Prostate gland (tissue), 2 donors: ENCODE data around the gene SPATA31E1. TPM values are rescaled to one million over a fixed set of nuclear protein-coding genes. Genes with fewer than 3 reads are reported as not detected.

Experiments used
- DNase-seq: peaks from one replicate; pipeline ENCODE4 v3.0.0-alpha.2; 2019; ENCODE audit warnings: low spot score
- H3K27ac ChIP-seq, 2 donors: fragments of 200-600 bp; sonication (generic); 2 replicates each; pipeline ENCODE4 v1.5.1; 2017 to 2019
- H3K27me3 ChIP-seq: fragments of 200-600 bp; sonication (generic); replicated peaks from 2 replicates; pipeline ENCODE4 v1.5.1; 2019; ENCODE audit not compliant: insufficient read depth
- H3K36me3 ChIP-seq, 2 donors: fragments of 200-600 bp; sonication (generic); 1 replicate in 1 of 2; 2 replicates in 1 of 2; pipeline versions ENCODE4 v1.5.1 to v1.8.1; 2017 to 2019
- H3K4me1 ChIP-seq: fragments of 200-600 bp; sonication (generic); replicated peaks from 2 replicates; pipeline ENCODE4 v1.5.1; 2019
- H3K4me3 ChIP-seq, 2 donors: fragments of 200-600 bp; sonication (generic); 2 replicates each; pipeline ENCODE4 v1.5.1; 2017 to 2019
- H3K9me3 ChIP-seq: fragments of 200-600 bp; sonication (generic); 2 replicates; pipeline ENCODE4 v1.5.1; 2017
- POLR2A ChIP-seq: fragments of 450-650 bp; IDR thresholded peaks from one replicate; pipeline ENCODE4 v1.6.1; 2016; ENCODE audit warnings: antibody characterized with exemption, mild to moderate bottlenecking
- POLR2AphosphoS5 ChIP-seq: sonication (generic); formaldehyde crosslinking; IDR thresholded peaks from one replicate; pipeline ENCODE4 v1.6.1; 2017; ENCODE audit warnings: antibody characterized with exemption
- WGBS: methylation state at CpG from one replicate; pipeline ENCODE4 v1.1.5; 2018; 5-methylcytosine and 5-hydroxymethylcytosine counted together
- intact Hi-C: fragments of 100-400 bp; cut with DNase I; formaldehyde crosslinking; loops from one replicate; pipeline ENCODE4 v1.14.2; 2022
- total RNA-seq, 2 donors: library from RNA; depleted of rRNA; stranded (reverse); fragments of >200 nt; gene quantifications; one replicate each; pipeline ENCODE4 v1.1.0, GENCODE V29; 2016
- TF ChIP-seq, protein P1 (sequence below), 4 experiments: fragments of 200-600 bp in 2 of 4; fragments of 450-650 bp in 2 of 4; sonication (generic) in 2 of 4; IDR thresholded peaks; 1 replicate in 3 of 4; 2 replicates in 1 of 4; pipeline ENCODE4 v1.5.1; 2016 to 2019; ENCODE audit warnings: antibody characterized with exemption in 4 of 4, mild to moderate bottlenecking in 2 of 4, moderate library complexity in 2 of 4

Gene SPATA31E1
- total RNA-seq, 2 donors from 2014 or later = 0.68 TPM; not detected in 1

DNA sequence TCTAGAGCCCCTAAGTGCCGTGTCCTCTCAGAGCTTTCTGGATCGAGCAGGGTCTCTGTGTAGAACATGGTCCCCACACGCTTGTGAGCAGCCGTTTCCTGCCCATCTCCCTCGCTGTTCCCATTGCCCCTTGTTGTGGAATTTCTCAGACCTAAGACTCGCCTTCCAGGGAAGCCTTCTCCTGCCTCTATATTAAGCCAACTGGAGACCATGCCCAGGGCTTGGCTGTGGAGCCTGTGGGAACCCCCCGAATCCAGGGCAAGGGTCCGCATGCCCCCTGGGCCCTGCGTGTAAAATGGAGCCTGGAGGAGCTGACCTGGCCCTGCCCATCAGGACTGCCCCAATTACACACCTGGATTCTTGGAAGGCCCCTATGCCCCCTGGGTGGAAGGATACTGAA is 14.5 kb upstream of the SPATA31E1 start:
- H3K9me3 ChIP-seq = no peaks in the 10 kb centered on the region
- no peak for DNase-seq
- H3K4me3 ChIP-seq = no peak overlapping the region
- intact Hi-C loops = no loop called here
- WGBS = 96% methylated on average over 8 of the region's 9 CpGs
- no peak overlapping the region for H3K27ac ChIP-seq
- no peaks in the 10 kb centered on the region for H3K36me3 ChIP-seq
- H3K4me1 ChIP-seq = no peaks in the 10 kb centered on the region
- TF ChIP-seq, protein P1, sequence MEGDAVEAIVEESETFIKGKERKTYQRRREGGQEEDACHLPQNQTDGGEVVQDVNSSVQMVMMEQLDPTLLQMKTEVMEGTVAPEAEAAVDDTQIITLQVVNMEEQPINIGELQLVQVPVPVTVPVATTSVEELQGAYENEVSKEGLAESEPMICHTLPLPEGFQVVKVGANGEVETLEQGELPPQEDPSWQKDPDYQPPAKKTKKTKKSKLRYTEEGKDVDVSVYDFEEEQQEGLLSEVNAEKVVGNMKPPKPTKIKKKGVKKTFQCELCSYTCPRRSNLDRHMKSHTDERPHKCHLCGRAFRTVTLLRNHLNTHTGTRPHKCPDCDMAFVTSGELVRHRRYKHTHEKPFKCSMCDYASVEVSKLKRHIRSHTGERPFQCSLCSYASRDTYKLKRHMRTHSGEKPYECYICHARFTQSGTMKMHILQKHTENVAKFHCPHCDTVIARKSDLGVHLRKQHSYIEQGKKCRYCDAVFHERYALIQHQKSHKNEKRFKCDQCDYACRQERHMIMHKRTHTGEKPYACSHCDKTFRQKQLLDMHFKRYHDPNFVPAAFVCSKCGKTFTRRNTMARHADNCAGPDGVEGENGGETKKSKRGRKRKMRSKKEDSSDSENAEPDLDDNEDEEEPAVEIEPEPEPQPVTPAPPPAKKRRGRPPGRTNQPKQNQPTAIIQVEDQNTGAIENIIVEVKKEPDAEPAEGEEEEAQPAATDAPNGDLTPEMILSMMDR (IDR thresholded peaks at IDR 0.05) = no peak
- TF ChIP-seq POLR2AphosphoS5 = no peak
- no peak for TF ChIP-seq POLR2A
- H3K27me3 ChIP-seq = no peaks in the 10 kb centered on the region

DNA sequence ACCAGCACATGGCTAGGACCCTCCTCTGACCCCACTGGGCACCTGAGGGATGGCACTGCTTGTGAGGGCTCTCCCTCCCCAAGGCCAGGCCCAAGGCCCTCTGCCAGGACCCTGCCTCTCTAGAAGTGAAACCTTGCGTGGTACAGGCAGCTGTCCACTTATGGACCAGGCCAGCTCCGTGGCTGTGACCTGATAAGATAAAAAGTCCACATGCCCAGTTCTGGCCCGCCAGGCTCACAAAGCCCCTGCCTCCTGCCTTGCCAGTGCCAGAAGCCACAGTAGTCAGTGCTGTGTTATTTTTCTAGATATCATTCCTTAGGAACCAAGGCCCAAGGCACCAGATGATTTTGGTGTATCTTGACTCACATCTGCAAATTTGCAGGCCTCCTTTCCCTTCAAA is 14.0 kb upstream of the SPATA31E1 start:
- no peaks in the 10 kb centered on the region for H3K27me3 ChIP-seq
- no peaks in the 10 kb centered on the region for H3K9me3 ChIP-seq
- H3K4me3 ChIP-seq = no peak overlapping the region
- H3K36me3 ChIP-seq = no peaks in the 10 kb centered on the region
- no peak for TF ChIP-seq POLR2A
- TF ChIP-seq, protein P1 (IDR thresholded peaks at IDR 0.05) = no peak
- TF ChIP-seq POLR2AphosphoS5 = no peak
- intact Hi-C loops = no loop called here
- 97% methylated on average over 3 of the region's 3 CpGs for WGBS
- no peak for DNase-seq
- no peak overlapping the region for H3K27ac ChIP-seq
- H3K4me1 ChIP-seq = no peaks in the 10 kb centered on the region

DNA sequence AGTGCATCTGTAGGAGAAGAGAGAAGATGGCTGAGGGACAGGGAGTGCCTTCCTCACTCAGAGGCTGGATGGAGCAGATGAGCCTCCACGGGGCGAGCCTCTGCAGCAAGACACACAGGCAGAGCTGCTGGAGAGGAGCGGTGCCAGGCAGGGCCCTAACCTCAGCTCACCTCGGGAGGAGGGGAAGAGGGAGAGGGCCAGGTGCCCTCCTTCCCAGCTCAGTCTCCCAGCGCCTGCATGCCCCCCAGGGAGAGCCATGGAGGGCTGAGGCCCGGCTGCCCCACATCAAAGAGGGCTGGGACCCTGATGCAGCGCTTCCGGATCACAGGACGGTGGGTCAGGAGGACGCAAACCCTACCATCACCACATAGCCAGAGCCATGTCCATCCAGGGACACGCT is 13.6 kb upstream of the SPATA31E1 start:
- Histone ChIP-seq H3K4me1 (no peaks in the 10 kb centered on the region), H3K27me3 (no peaks in the 10 kb centered on the region), H3K9me3 (no peaks in the 10 kb centered on the region), H3K36me3 (no peaks in the 10 kb centered on the region), H3K27ac (no peak overlapping the region), H3K4me3 (no peak overlapping the region)
- no peak for DNase-seq
- 86% methylated on average over 11 of the region's 11 CpGs for WGBS
- intact Hi-C loops = no loop called here
- TF ChIP-seq, protein P1 (IDR thresholded peaks at IDR 0.05) = no peak
- TF ChIP-seq POLR2AphosphoS5 (no peak), POLR2A (no peak)

DNA sequence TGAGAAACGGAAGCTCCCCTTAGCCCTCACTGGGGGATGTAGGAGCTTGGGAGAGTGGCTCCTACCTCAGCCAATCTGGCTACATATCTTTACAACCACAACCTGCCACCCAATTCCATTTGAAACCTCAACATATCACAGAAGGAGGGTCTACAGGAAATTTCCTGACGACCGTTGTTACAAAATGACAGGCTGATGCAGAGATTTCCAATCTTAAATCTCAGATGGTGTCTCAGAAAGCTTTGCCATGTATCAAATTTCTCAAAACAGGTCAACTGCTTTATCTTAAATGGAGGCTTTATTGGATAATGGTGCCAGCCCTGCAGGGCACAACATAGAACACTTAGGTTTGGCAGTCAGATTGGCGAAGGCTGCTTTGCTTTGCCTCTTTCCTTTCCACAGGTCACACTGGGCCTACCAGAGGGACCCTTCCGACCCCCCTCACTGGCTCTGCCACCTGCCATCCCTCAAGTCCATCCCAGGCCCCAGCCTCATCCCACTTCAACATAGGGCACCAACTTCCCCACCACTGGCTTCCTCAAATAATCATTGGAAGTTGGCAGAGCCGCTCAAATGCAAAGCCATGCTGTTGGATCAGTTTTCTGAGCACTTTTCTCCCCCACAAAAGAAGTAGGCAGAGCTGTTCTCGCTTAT is 11.1 kb upstream of the SPATA31E1 start:
- intact Hi-C loops = no loop called here
- TF ChIP-seq POLR2A (no peak), POLR2AphosphoS5 (no peak)
- TF ChIP-seq, protein P1 (IDR thresholded peaks at IDR 0.05) = no peak
- 45% methylated on average over 7 of the region's 7 CpGs for WGBS
- Histone ChIP-seq H3K9me3 (no peaks in the 10 kb centered on the region), H3K27me3 (no peaks in the 10 kb centered on the region), H3K36me3 (no peaks in the 10 kb centered on the region), H3K4me3 (no peak overlapping the region), H3K27ac (no peak overlapping the region), H3K4me1 (no peaks in the 10 kb centered on the region)
- no peak for DNase-seq

DNA sequence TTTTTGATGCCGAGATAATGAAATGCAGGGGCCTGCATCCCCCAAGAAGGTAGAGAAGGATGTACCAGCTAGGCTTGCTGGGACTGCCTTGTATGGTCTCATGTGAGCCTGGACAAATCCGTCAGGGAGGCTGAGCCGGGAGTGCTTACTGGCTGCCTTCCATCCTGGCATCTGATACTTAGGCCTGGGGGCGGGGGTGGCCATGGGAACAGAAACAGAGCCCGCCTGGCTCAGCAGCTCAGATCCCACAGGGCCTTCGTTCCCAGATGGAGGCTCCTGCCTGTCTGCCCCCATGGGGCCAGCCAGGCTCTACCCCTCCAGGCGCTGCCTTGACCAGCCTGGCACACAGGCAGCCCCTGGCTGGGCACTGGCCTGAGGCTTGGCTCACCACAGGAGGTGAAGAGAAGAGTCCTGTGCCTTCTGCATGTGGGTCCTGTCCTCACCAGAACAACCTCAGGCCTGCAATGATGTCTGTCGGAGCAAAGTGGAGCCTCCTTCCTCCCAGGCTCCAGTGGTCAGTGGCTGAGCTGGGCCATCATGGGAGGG is 10.5 kb upstream of the SPATA31E1 start:
- Histone ChIP-seq H3K27ac (no peak overlapping the region), H3K27me3 (no peaks in the 10 kb centered on the region), H3K36me3 (no peaks in the 10 kb centered on the region), H3K4me1 (no peaks in the 10 kb centered on the region), H3K9me3 (no peaks in the 10 kb centered on the region), H3K4me3 (no peak overlapping the region)
- no peak for DNase-seq
- 46% methylated on average over 7 of the region's 8 CpGs for WGBS
- intact Hi-C loops = no loop called here
- no peak for TF ChIP-seq POLR2A
- TF ChIP-seq, protein P1 (IDR thresholded peaks at IDR 0.05) = no peak
- TF ChIP-seq POLR2AphosphoS5 = no peak
